ENCODE measurements around the gene DNM3.
A peak's percentile ranks its signal among the peaks of the same experiment; 100 is the strongest.
"Not testable (repeated sequence)": the region's sequence is repeated elsewhere in the genome, so short reads cannot be mapped to it uniquely, and the experiment has no call there.

Gene DNM3

DNA sequence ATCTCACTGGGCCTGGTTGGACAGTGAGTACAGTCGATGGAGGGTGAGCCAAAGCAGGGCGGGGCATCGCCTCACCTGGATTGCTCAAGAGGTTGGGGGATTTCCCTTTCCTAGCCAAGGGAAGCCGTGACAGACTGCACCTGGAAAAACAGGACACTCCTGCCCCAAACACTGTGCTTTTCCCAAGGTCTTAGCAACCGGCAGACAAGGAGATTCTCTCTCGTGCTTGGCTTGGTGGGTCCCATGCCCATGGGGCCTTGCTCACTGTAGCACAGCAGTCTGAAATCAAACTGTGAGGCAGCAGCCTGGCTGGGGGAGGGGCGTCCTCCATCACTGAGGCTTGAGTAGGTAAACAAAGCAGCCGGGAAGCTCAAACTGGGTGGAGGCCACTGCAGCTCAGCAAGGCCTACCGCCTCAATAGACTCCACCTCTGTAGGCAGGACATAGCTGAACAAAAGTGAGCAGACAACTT is 590.5 kb downstream of the DNM3 start:
- no peaks in the 10 kb centered on the region for H3K36me3 ChIP-seq (ENCODE audit: insufficient read depth, low read depth, low read length)
- H3K4me3 ChIP-seq (ENCODE audit: low read length), result no peak overlapping the region
- H3K27ac ChIP-seq (ENCODE audit: low read length), result no peak overlapping the region
- H3K4me1 ChIP-seq (ENCODE audit: insufficient read depth, low read length), result peaks cover 5% of the 10 kb centered on the region; the same call in 1 of the 2 replicates
- no peak overlapping the region for H3K9ac ChIP-seq (ENCODE audit: low read depth, low read length)
- no peaks in the 10 kb centered on the region for H3K27me3 ChIP-seq (ENCODE audit: insufficient read depth, low read length)
- no peaks in the 10 kb centered on the region for H3K9me3 ChIP-seq (ENCODE audit: insufficient read depth, low read depth, low read length)

DNA sequence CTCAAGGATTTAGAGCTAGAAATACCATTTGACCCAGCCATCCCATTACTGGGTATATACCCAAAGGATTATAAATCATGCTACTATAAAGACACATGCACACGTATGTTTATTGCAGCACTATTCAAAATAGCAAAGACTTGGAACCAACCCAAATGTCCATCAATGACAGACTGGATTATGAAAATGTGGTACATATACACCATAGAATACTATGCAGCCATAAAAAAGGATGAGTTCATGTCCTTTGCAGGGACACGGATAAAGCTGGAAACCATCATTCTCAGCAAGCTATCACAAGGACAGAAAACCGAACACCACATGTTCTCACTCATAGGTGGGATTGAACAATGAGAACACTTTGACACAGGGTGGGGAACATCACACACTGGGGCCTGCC is 595.9 kb downstream of the DNM3 start:
- H3K4me1 ChIP-seq (ENCODE audit: insufficient read depth, low read length); H3K9me3 ChIP-seq (ENCODE audit: insufficient read depth, low read depth, low read length); H3K4me3 ChIP-seq (ENCODE audit: low read length); H3K27me3 ChIP-seq (ENCODE audit: insufficient read depth, low read length); H3K27ac ChIP-seq (ENCODE audit: low read length); H3K9ac ChIP-seq (ENCODE audit: low read depth, low read length): not testable (repeated sequence)
- peaks cover 14% of the 10 kb centered on the region for H3K36me3 ChIP-seq (ENCODE audit: insufficient read depth, low read depth, low read length)

DNA sequence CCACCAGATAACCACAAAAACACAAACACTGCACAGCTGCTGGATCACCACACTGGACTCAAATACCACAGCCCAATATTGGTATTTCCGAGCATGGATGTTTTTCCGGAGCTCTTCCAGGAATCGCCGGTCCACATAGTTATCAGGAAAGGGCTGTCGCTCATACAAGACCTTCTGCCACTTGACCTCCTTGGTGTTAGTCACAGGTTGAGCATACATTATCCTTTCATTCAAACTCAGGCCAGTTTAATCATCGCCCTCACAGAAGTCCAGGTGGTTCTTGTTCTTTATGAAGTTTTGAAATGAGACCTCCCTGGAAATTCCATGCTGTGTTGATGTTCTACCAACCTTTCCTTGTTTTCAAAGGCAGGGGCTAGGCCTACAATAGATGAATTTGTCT is 601.1 kb downstream of the DNM3 start:
- Histone ChIP-seq H3K36me3 (ENCODE audit: insufficient read depth, low read depth, low read length) (peaks cover 19% of the 10 kb centered on the region), H3K4me3 (ENCODE audit: low read length) (peak overlapping the region; percentile 89; the same call in 1 of the 2 replicates), H3K9ac (ENCODE audit: low read depth, low read length) (no peak overlapping the region), H3K27me3 (ENCODE audit: insufficient read depth, low read length) (no peaks in the 10 kb centered on the region), H3K4me1 (ENCODE audit: insufficient read depth, low read length) (peaks cover 4% of the 10 kb centered on the region; the same call in 1 of the 2 replicates), H3K9me3 (ENCODE audit: insufficient read depth, low read depth, low read length) (no peaks in the 10 kb centered on the region), H3K27ac (ENCODE audit: low read length) (no peak overlapping the region)

DNA sequence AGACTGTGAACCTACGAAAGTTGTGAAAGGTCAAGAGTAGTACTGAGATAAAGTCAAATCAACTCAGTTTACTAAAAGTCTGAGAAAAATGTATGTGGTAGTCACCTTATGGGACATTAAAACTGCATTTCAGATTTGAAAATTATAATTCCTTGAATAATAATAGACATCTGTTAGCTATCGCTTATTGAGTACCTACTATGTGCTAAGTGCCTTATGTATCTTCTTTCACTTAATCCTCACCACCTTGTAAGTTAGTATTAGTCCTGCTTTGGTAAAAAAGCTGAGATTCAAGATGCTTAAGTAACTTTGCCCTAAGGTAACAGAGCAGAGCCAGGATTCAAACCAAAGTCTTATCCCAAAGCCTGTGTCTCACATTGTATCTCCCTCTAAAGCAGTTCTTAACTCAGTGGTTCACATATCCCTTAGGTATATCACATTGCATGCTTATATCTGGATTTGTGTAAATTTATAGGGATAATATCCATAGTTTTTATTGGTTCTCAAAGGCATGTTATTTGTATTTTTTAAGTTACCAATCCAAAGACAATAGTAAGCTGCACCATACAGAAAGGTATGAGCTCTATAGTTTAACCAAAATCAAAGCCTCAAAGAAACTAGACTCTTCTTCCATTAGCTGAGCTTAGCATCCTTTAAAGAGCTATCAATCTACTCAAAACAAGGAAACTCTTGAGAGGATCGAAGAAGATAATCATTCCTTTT is 601.7 kb downstream of the DNM3 start:
- peak overlapping the region; percentile 89 for H3K4me3 ChIP-seq (ENCODE audit: low read length)
- no peak overlapping the region for H3K27ac ChIP-seq (ENCODE audit: low read length)
- no peaks in the 10 kb centered on the region for H3K27me3 ChIP-seq (ENCODE audit: insufficient read depth, low read length)
- peak overlapping the region; percentile 93 for H3K9ac ChIP-seq (ENCODE audit: low read depth, low read length)
- H3K4me1 ChIP-seq (ENCODE audit: insufficient read depth, low read length), result peaks cover 4% of the 10 kb centered on the region; the same call in 1 of the 2 replicates
- H3K36me3 ChIP-seq (ENCODE audit: insufficient read depth, low read depth, low read length), result peaks cover 19% of the 10 kb centered on the region
- no peaks in the 10 kb centered on the region for H3K9me3 ChIP-seq (ENCODE audit: insufficient read depth, low read depth, low read length)

DNA sequence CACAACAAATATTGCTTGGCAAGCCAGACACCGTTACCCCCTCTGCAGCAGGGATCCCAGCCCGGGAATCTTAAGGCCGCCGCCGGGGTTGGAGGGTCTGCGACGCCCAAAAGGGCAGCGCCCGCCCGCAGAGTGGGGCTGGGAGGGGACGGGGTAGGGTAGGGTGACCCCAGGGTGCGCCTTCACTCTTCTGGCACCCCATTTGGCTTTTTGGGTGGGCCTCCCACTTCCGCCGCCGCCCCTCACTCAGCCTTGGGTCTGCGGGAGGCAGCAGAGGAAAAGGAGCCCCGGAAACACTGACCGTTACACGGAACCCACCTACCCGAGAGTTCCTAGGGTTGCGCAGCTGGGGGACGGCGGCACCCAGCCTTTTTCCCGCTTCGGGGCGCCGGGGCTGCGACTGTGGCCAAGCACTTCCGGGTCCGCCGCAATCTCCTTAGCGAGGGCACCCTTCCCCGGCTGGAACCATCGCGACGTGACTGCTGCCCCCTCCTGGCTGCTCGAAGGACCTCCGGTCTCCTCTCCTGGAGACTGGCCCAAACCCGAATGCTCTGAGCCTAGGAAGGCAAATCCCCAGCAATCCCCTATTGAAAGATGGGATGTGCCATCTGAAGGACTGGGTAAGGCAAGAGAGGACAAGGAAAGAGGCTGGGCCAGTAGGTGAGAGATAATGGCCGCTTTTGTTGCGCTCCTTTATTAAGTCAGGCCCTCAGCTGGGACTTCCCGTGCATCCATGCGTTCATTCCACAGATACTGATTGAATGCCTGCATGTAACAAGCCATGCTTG is 602.6 kb downstream of the DNM3 start, which contains the start of gene PIGC:
PIGC (minus strand) TSS at position 404 of the 788 bp plus-strand sequence. CDS start 1,447 bp downstream, outside the sequence.
- H3K36me3 ChIP-seq (ENCODE audit: insufficient read depth, low read depth, low read length), result peaks cover 19% of the 10 kb centered on the region
- H3K4me3 ChIP-seq (ENCODE audit: low read length), result peak within 1 kb of the TSS; percentile 89
- no peaks in the 10 kb centered on the region for H3K27me3 ChIP-seq (ENCODE audit: insufficient read depth, low read length)
- H3K27ac ChIP-seq (ENCODE audit: low read length), result peak within 1 kb of the TSS; percentile 42
- H3K9ac ChIP-seq (ENCODE audit: low read depth, low read length), result peak within 1 kb of the TSS; percentile 93
- H3K4me1 ChIP-seq (ENCODE audit: insufficient read depth, low read length), result peaks cover 4% of the 10 kb centered on the region; the same call in 1 of the 2 replicates
- H3K9me3 ChIP-seq (ENCODE audit: insufficient read depth, low read depth, low read length), result no peaks in the 10 kb centered on the region

DNA sequence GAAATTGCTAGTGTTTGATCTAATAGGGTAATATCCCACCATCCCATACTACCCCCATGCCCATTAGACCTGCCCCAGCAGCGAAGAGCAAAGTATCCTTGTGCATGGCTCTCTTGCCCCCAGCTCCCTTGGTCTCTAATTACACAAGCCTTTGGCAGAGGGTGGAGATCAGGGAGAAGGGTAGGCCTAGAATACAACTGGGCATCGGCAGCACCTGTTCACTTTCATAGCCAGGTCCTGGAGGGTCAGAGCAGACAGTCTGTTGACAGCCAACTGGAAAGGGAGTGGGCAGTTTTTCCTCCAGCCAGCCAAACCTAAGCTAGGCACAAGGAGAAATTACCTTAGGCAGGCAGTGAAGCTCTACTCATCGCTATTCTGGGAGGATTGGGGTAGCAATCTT is 605.2 kb downstream of the DNM3 start:
- Histone ChIP-seq H3K4me3 (ENCODE audit: low read length) (no peak overlapping the region), H3K4me1 (ENCODE audit: insufficient read depth, low read length) (peaks cover 4% of the 10 kb centered on the region; the same call in 1 of the 2 replicates), H3K27me3 (ENCODE audit: insufficient read depth, low read length) (no peaks in the 10 kb centered on the region), H3K36me3 (ENCODE audit: insufficient read depth, low read depth, low read length) (peaks cover 11% of the 10 kb centered on the region), H3K9ac (ENCODE audit: low read depth, low read length) (no peak overlapping the region), H3K27ac (ENCODE audit: low read length) (no peak overlapping the region), H3K9me3 (ENCODE audit: insufficient read depth, low read depth, low read length) (no peaks in the 10 kb centered on the region)

DNA sequence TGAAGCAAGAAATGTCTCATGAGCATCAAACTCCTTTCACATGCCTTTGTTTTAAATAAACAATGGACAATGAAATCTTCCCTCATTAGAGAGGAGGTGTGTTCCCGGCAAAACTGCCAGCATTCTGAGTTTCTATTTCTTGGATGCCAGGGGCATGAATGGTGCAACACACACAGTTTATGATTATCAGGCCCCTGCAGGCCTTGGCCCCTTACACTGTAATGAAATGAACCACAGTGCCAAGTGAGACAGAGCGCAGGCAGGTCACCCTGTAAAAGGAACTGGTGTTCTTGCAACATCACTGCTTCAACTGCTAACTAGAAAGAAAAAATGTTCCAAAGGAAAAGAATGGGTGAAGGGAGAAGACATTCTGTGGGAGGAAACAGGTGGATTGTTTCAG is 606.3 kb downstream of the DNM3 start:
- Histone ChIP-seq H3K4me3 (ENCODE audit: low read length) (no peak overlapping the region), H3K36me3 (ENCODE audit: insufficient read depth, low read depth, low read length) (peaks cover under 1% of the 10 kb centered on the region; the same call in 1 of the 2 replicates), H3K27me3 (ENCODE audit: insufficient read depth, low read length) (no peaks in the 10 kb centered on the region), H3K27ac (ENCODE audit: low read length) (no peak overlapping the region), H3K9ac (ENCODE audit: low read depth, low read length) (no peak overlapping the region), H3K4me1 (ENCODE audit: insufficient read depth, low read length) (peaks cover 4% of the 10 kb centered on the region; the same call in 1 of the 2 replicates), H3K9me3 (ENCODE audit: insufficient read depth, low read depth, low read length) (no peaks in the 10 kb centered on the region)

DNA sequence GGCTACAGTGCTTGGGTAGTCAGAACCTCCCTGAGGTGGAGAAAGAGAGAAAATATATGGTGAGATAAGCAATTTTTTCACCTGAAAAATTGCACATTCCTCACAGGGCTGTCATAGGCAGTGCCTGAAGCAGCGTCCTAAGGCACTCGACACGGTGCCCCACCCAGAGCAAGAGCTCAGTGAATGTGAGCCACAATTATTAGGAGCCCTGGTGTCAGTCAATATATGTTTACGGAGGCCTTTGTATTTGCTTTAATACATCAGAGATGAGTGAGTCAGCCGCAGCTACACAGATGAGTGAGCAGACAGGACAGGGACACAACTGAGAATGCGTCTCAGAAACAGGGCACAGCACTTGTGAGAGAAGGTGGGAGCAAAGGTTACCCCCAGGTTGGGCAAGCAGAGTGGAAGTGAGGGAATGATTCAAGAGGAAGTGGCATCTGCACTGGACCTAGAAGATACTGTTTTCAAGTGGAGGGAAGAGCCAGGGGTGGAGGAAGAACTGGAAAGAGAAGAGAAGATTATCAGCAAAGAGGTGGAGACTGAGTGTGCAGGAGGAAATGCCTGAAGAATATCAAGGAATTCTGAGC is 607.8 kb downstream of the DNM3 start:
- Histone ChIP-seq H3K27ac (ENCODE audit: low read length) (no peak overlapping the region), H3K4me1 (ENCODE audit: insufficient read depth, low read length) (no peaks in the 10 kb centered on the region), H3K9ac (ENCODE audit: low read depth, low read length) (no peak overlapping the region)

DNA sequence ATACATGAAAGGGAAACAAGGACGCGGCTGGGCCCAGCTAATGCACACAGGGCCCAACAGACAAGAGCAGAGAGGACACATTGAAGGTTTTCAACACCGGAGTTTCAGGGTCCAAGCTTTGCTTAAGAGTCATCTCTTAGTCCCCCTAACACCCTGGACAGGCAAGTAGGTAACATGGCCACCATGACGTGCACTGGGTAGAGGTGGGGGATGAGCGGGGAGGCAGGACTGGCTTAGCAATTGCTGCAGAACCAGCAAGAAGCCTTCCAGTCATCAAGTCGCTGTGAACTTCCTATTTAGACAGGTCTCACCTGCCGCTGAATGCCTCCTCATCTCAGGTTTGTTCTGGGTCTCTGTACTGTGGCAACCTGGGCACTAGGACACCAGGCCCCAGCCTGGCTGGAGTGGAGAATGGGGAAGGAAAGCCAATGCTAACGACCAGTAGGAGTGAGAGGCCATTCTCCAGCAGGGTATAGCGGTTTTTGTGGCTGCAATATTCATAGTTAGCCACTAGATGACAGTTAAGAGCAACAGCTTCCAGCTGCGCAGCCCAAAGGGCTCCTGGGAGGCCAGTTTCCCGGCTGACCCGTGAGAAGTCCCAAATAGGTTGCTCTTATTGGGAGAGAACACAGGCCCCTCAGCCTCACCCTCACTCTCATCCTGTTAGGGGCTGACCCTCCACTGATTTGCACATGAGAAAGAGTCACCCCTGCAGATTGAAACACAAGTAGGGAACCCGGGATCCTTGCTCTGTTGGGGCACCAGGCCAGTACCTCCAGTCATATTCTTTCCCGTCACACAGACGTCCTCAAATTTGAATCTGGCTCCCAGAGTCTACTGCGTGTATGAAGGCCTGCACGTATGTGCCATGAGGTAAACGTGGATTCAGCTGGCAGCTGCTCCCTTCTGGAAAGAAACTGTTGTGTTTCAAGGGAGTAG is 608.6 kb downstream of the DNM3 start:
- Histone ChIP-seq H3K27ac (ENCODE audit: low read length) (no peak overlapping the region), H3K9ac (ENCODE audit: low read depth, low read length) (no peak overlapping the region)

More for the DNA sequence above, 607.8 kb downstream of the DNM3 start:
- Histone ChIP-seq H3K36me3 (ENCODE audit: insufficient read depth, low read depth, low read length) (no peaks in the 10 kb centered on the region), H3K27me3 (ENCODE audit: insufficient read depth, low read length) (no peaks in the 10 kb centered on the region), H3K9me3 (ENCODE audit: insufficient read depth, low read depth, low read length) (no peaks in the 10 kb centered on the region), H3K4me3 (ENCODE audit: low read length) (no peak overlapping the region)

DNA sequence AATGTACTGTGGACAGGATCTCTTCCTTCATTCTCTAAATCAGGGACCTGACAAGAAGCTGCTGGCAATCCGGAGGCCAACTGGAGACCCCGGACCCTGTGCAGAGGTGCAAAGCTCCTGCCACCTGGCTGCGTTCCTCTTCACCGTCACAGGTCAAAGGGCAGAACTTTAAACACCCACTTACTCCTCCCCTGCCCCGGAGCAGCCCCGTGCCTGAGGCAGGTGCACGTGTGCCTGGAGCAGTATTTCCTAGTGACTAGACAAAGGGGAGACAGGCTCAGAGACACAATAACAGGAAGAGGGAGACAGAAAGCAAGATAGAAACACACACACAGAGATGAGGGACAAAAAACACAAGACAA is 609.2 kb downstream of the DNM3 start:
- Histone ChIP-seq H3K27ac (ENCODE audit: low read length) (no peak overlapping the region), H3K9ac (ENCODE audit: low read depth, low read length) (no peak overlapping the region), H3K36me3 (ENCODE audit: insufficient read depth, low read depth, low read length) (no peaks in the 10 kb centered on the region), H3K27me3 (ENCODE audit: insufficient read depth, low read length) (no peaks in the 10 kb centered on the region), H3K4me3 (ENCODE audit: low read length) (no peak overlapping the region), H3K9me3 (ENCODE audit: insufficient read depth, low read depth, low read length) (no peaks in the 10 kb centered on the region), H3K4me1 (ENCODE audit: insufficient read depth, low read length) (no peaks in the 10 kb centered on the region)

More for the DNA sequence above, 608.6 kb downstream of the DNM3 start:
- Histone ChIP-seq H3K9me3 (ENCODE audit: insufficient read depth, low read depth, low read length) (no peaks in the 10 kb centered on the region), H3K27me3 (ENCODE audit: insufficient read depth, low read length) (no peaks in the 10 kb centered on the region), H3K4me3 (ENCODE audit: low read length) (no peak overlapping the region), H3K36me3 (ENCODE audit: insufficient read depth, low read depth, low read length) (no peaks in the 10 kb centered on the region), H3K4me1 (ENCODE audit: insufficient read depth, low read length) (no peaks in the 10 kb centered on the region)

DNA sequence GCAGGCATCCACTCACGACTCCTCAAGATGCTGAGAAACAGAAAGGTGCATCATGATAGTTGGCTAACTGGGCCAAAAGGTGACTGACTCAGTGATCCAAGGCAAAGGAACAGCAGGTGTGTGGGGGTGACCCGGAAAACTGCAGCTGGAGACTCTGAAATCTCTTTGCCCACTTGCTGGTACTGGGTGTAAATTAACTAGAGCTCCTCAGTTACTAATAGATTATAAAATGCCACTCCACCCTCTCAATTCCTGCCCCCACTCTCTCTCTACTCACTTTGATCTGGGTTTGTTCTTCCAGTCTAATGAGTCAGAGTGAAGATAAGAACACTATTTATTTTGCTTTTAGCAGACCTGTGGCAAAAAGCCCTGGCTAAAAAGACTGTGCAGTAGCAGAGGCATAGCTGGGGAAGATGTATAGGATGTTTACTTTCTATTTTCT is 609.7 kb downstream of the DNM3 start:
- no peaks in the 10 kb centered on the region for H3K9me3 ChIP-seq (ENCODE audit: insufficient read depth, low read depth, low read length)
- no peak overlapping the region for H3K4me3 ChIP-seq (ENCODE audit: low read length)
- no peak overlapping the region for H3K9ac ChIP-seq (ENCODE audit: low read depth, low read length)
- no peaks in the 10 kb centered on the region for H3K36me3 ChIP-seq (ENCODE audit: insufficient read depth, low read depth, low read length)
- no peaks in the 10 kb centered on the region for H3K4me1 ChIP-seq (ENCODE audit: insufficient read depth, low read length)
- H3K27ac ChIP-seq (ENCODE audit: low read length), result no peak overlapping the region
- H3K27me3 ChIP-seq (ENCODE audit: insufficient read depth, low read length), result no peaks in the 10 kb centered on the region

Measured in iPS-20b (cell line).